Smooth muscle cell (in vitro differentiated cells): ENCODE data around the gene YTHDF1. TPM values are rescaled to one million over a fixed set of nuclear protein-coding genes. Genes with fewer than 3 reads are reported as not detected.

Source experiments
- DNase-seq: peaks from one replicate; lab custom pipeline; 2025; ENCODE audit not compliant: unreplicated experiment; lab: John Stamatoyannopoulos, UW
- H2AFZ ChIP-seq: fragments of 200-600 bp; sonication (generic); 2 replicates; pipeline ENCODE4 v1.6.0; 2016; ENCODE audit warnings: antibody characterized with exemption, low read depth, mild to moderate bottlenecking
- H3F3A ChIP-seq: fragments of 200-600 bp; sonication (generic); 2 replicates; pipeline ENCODE4 v1.6.0; 2017; ENCODE audit warnings: antibody characterized with exemption, low read depth
- H3K27ac ChIP-seq: fragments of 200-600 bp; sonication (generic); 2 replicates; pipeline ENCODE4 v1.5.1; 2016; ENCODE audit warnings: low read depth, mild to moderate bottlenecking
- H3K27me3 ChIP-seq: fragments of 200-600 bp; sonication (generic); 2 replicates; pipeline ENCODE4 v1.6.1; 2016; ENCODE audit warnings: low read depth, mild to moderate bottlenecking
- H3K36me3 ChIP-seq: fragments of 200-600 bp; sonication (generic); 2 replicates; pipeline ENCODE4 v1.5.1; 2016; ENCODE audit warnings: low read depth
- H3K4me1 ChIP-seq: fragments of 200-600 bp; sonication (generic); 2 replicates; pipeline ENCODE4 v1.5.1; 2016; ENCODE audit warnings: low read depth
- H3K4me2 ChIP-seq: fragments of 200-600 bp; sonication (generic); 2 replicates; pipeline ENCODE4 v1.6.0; 2016; ENCODE audit warnings: mild to moderate bottlenecking
- H3K4me3 ChIP-seq: fragments of 200-600 bp; sonication (generic); 2 replicates; pipeline ENCODE4 v1.5.1; 2016; ENCODE audit warnings: mild to moderate bottlenecking
- H3K79me2 ChIP-seq: fragments of 200-600 bp; sonication (generic); 2 replicates; pipeline ENCODE4 v1.6.0; 2016; ENCODE audit warnings: low read depth, mild to moderate bottlenecking
- H3K9ac ChIP-seq: fragments of 200-600 bp; sonication (generic); 2 replicates; pipeline ENCODE4 v1.6.0; 2016; ENCODE audit warnings: low read depth
- H3K9me3 ChIP-seq: fragments of 200-600 bp; sonication (generic); replicated peaks from 2 replicates; pipeline ENCODE4 v1.5.1; 2016; ENCODE audit warnings: low read depth
- H4K20me1 ChIP-seq: fragments of 200-600 bp; sonication (generic); 2 replicates; pipeline ENCODE4 v1.6.0; 2016; ENCODE audit warnings: low read depth
- CTCF ChIP-seq: fragments of 200-600 bp; sonication (generic); IDR thresholded peaks from 2 replicates; pipeline ENCODE4 v1.5.1; 2017; ENCODE audit warnings: borderline replicate concordance, mild to moderate bottlenecking, antibody characterized with exemption; ENCODE audit not compliant: insufficient read depth, poor library complexity, severe bottlenecking
- WGBS: methylation state at CpG from one replicate; pipeline ENCODE4 v1.1.7; 2016; ENCODE audit warnings: low lambda C conversion rate; 5-methylcytosine and 5-hydroxymethylcytosine counted together
- polyA plus RNA-seq: library from polyadenylated mRNA; unstranded; fragments of >200 nt; fragmentation: Nextera tagmentation; extraction: Ambion mirVana; gene quantifications from 2 replicates; pipeline ENCODE4 v1.2.1, GENCODE V29; 2016
- total RNA-seq: library from RNA; depleted of rRNA; stranded (reverse); fragments of >200 nt; gene quantifications from 2 replicates; pipeline ENCODE4 v1.2.3, GENCODE V29; 2014

The YTHDF1 gene
- total and polyA plus RNA-seq, 2 experiments from 2014 or later, result 28.2 to 35.8 TPM

DNA sequence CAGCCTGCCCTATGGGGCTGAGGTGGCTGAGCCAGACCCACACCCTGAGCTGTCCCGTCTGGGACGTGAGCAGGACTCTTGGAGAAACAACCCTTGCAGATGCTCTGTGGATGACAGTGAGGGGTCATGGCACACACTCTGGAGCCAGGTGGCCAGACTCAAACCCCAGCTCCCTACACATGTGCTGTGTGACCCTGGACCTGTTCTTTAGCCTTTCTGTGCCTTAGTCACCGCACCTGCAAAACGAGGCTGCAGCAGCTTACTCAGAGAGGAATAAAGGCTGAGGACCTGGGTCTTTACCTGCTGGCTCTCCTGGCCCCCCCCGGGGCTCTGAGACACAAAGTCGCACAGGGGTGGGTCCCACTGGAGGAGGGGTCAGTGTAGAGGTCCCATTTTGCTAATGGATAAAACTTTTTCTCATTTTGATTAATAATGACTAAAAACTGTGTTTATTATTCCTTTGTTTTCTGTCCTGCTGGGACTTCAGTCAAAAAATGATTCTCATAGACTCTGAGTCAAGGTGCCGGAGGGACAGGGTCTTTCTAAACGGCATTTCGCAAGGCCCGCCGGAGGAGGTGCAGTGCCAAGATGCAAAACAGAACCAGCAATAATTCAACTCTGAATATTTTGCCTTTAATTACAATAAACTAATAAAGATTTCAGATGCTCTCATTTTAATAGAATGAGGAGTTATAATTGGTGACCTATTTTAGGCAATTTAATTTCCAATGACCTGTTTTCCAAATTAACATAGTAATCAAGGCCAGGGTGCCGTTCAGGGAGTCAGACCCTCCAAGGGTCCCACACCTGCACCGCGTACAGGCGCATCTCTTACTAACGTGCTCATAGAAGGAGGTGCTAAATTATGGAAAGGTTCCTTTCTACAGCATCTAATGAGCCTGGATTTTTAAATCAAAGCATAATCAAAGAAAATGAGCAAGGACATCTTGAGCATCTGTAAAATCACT is 62.4 kb downstream of the YTHDF1 start:
- no peaks in the 10 kb centered on the region for H3K79me2 ChIP-seq
- no peak overlapping the region for H3K4me3 ChIP-seq
- peaks cover 15% of the 10 kb centered on the region for H3K27me3 ChIP-seq
- H4K20me1 ChIP-seq, result no peaks in the 10 kb centered on the region
- 85% methylated on average over 16 of the region's 16 CpGs for WGBS
- DNase-seq, result no peak
- no peak overlapping the region for H3K9ac ChIP-seq
- no peaks in the 10 kb centered on the region for H3K36me3 ChIP-seq
- TF ChIP-seq CTCF, result no peak
- no peak overlapping the region for H3K27ac ChIP-seq
- H3K9me3 ChIP-seq, result no peaks in the 10 kb centered on the region
- H2AFZ ChIP-seq, result no peak overlapping the region
- no peak overlapping the region for H3K4me2 ChIP-seq
- no peaks in the 10 kb centered on the region for H3F3A ChIP-seq
- no peaks in the 10 kb centered on the region for H3K4me1 ChIP-seq

DNA sequence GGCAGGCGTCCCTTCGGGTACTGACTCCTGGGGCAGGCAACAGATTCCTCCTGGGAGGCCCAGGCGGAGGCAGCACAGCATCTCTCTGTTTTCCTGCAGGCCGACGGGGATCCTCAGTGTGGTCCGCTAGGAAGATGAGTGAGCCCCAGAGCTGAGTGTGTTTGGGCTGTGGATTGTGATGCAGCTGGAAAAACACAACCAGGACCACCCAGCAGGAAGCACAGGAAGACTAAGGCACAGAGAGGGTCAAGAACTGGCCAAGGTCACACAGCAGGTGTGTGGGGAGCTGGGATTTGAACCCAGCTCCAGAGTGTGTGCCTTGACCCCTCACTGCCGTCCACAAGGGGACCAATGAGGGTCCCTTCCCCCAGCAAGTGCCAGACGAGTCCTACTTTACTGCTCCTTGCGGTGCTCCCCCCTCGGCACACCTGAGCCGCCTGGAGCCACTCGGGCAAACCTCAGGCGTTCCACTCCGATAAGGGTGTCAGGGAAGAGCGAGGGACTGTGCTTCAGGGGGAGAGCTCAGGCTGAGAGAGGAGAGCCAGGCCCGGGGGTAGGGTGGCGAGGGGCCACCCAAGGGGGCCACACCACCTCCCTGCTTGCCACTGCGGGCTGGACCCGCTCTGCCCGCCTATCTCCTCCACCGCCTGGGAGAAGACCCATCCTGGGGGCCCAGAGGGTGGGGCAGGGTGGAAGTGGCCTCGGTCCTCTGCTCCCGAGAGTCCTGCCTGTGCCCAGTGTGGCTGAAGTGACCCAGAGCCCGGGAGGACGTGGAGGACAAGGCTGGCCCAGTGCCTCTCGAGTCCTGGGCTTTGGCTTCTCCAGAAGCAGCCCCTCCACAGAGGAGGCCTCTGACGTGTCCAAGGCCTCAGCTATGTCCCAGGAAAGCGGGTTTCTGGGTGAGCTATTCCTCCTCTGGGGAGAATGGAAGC is 63.3 kb downstream of the YTHDF1 start:
- H3F3A ChIP-seq, result no peaks in the 10 kb centered on the region
- no peak overlapping the region for H3K27ac ChIP-seq

DNA sequence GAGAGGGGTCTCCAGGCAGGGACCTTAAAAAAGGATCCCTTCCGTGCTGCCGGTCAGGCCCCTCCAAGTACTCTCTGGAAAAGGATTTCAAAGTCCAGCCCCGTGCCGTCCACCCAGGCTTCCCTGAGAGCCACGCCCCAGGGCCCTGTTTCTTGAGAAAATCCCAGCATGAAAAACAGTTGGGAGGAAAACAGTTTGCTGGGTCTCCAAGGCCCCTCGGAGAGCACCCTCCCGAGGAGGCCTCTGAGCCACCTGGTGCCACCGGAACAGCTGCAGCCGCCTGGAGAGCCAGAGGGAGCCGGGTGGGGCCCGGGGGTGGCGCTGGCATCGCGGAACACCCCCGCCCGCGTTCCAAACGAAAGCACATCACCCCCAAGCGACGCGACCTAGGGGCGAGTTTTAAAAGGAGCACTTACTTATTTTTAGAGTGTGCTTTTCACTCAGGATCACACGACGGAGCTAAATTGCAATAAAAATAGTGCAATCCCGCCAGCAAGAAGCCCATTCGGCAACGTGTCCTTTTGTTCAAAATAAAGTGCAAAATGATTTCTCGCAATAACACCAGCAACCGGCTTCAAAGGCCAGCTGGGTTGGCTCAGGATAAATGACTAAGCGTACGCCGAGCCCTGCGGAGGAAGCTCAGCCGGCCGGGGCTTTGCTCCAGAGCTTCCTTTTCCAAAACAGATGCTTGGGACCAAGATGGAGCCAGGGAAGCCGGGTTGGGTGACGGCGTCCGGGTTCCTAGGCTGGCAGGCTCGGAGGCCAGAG is 64.2 kb downstream of the YTHDF1 start:
- H3K27me3 ChIP-seq, result peaks cover 15% of the 10 kb centered on the region
- H4K20me1 ChIP-seq, result no peaks in the 10 kb centered on the region
- no peak overlapping the region for H3K27ac ChIP-seq
- TF ChIP-seq CTCF, result no peak
- WGBS, result 85% methylated on average over 40 of the region's 40 CpGs
- H3K4me3 ChIP-seq, result no peak overlapping the region
- H3K79me2 ChIP-seq, result no peaks in the 10 kb centered on the region
- no peaks in the 10 kb centered on the region for H3K4me1 ChIP-seq
- peaks cover 7% of the 10 kb centered on the region for H3K9me3 ChIP-seq
- no peak overlapping the region for H2AFZ ChIP-seq
- no peak overlapping the region for H3K9ac ChIP-seq
- DNase-seq, result no peak
- H3K4me2 ChIP-seq, result no peak overlapping the region
- H3F3A ChIP-seq, result no peaks in the 10 kb centered on the region
- H3K36me3 ChIP-seq, result no peaks in the 10 kb centered on the region

More for the DNA sequence above, 63.3 kb downstream of the YTHDF1 start:
- Histone ChIP-seq H3K79me2 (no peaks in the 10 kb centered on the region), H3K9ac (no peak overlapping the region), H3K4me1 (no peaks in the 10 kb centered on the region), H2AFZ (no peak overlapping the region), H3K4me3 (no peak overlapping the region), H3K27me3 (peaks cover 15% of the 10 kb centered on the region), H3K36me3 (no peaks in the 10 kb centered on the region), H3K4me2 (no peak overlapping the region), H4K20me1 (no peaks in the 10 kb centered on the region), H3K9me3 (no peaks in the 10 kb centered on the region)
- DNase-seq, result no peak
- TF ChIP-seq CTCF, result no peak
- 85% methylated on average over 28 of the region's 28 CpGs for WGBS
